NCI-H345 treated with DMSO at 0.1 percent for 48 hours (cell line): Measurements from ENCODE around the gene MCRS1.
"Not testable (repeated sequence)": the region's sequence is repeated elsewhere in the genome, so short reads cannot be mapped to it uniquely, and the experiment has no call there.

Experiments used
- DNase-seq: peaks from one replicate; lab custom pipeline; 2025; ENCODE audit not compliant: unreplicated experiment; lab: John Stamatoyannopoulos, UW

The MCRS1 gene, protein sequence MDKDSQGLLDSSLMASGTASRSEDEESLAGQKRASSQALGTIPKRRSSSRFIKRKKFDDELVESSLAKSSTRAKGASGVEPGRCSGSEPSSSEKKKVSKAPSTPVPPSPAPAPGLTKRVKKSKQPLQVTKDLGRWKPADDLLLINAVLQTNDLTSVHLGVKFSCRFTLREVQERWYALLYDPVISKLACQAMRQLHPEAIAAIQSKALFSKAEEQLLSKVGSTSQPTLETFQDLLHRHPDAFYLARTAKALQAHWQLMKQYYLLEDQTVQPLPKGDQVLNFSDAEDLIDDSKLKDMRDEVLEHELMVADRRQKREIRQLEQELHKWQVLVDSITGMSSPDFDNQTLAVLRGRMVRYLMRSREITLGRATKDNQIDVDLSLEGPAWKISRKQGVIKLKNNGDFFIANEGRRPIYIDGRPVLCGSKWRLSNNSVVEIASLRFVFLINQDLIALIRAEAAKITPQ

GRCh38 chr12:49567611-49568441, at the start of gene MCRS1:
Gene MCRS1 (minus strand): TSS chr12:49568142. CDS start chr12:49566731, 1,411 bp downstream.
- peak; percentile 12 for DNase-seq

DNA sequence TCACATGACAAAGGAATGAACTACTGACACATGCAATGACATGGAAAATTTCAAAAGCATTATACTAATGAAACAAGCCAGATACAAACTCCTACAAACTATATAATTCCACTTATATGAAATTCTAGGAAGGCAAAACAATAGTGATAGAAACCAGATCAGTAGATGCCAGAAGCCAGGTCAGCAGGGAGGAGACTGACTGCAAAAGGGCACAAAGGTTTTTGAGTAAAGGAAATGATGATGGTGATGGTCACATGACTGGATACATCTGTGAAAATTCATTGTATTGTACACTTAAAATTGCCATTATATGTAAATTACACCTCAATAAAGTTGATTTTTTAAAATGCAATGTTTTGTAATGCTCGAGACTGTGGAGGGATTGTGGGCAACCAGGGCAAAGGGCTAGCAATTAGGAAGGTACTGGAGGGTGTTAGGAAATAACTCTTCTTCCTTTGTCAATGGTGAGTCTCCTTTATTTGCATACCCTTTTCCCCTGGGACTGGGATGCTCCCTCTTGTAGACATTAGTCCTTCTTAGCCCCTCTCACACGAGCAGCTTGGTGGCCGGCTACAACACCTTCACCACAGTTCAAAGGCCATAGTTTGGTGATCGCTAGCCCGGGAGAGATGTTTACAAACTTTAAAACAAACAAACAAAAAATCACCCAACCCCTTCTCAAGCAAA, 48.7 kb upstream of the MCRS1 start:
- no peak for DNase-seq

- DNase-seq: no peak
Measured at GRCh38 chr12:49615725-49616124, 47.8 kb upstream of the MCRS1 start.

DNA sequence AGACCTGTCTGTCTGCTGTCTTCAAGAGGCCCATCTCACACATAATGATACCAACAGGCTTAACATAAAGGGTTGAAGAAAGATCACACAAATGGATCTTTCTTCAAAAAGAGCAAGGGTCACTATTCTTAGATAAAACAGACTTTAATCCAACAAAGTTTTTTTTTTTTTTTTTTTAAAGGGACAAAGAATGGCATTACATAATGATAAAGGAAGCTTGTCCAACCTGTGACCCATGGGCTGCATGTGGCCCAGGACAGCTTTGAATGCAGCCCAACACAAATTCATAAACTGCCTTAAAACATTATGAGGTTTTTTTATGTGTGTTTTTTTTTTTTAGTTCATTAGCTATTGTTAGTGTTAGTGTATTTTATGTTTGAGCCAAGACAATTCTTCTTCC, 44.3 kb upstream of the MCRS1 start:
- no peak for DNase-seq

DNA sequence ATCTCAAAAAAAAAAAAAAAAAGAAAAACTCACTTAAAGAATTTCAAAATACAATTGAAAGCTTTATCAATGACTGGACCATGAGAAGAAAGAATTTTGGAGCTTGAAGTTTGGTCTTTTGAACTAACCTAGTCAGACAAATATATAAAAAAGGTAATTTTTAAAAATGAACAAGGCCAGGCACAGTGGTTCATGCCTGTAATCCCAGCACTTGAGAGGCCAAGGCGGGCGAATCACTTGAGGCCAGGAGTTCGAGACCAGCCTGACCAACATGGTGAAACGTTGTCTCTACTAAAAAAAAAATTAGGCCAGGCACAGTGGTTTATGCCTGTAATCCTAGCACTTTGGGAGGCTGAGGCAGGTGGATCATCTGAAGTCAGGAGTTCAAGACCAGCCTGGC, 42.8 kb upstream of the MCRS1 start:
- DNase-seq: not testable (repeated sequence)

DNA sequence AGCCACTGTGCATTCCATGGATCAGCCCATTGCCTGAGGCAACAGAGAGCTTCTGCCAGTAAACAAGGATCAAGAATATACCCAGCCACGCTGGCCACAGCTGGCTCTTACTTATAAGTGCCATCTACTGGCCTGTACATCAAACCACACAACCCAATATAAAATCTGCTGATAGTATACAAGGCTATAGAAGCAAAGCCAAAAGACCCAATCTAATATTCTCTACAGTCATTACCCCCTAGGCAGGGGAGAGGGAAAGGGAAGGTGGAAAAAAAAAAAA, 41.9 kb upstream of the MCRS1 start:
- no peak for DNase-seq

DNA sequence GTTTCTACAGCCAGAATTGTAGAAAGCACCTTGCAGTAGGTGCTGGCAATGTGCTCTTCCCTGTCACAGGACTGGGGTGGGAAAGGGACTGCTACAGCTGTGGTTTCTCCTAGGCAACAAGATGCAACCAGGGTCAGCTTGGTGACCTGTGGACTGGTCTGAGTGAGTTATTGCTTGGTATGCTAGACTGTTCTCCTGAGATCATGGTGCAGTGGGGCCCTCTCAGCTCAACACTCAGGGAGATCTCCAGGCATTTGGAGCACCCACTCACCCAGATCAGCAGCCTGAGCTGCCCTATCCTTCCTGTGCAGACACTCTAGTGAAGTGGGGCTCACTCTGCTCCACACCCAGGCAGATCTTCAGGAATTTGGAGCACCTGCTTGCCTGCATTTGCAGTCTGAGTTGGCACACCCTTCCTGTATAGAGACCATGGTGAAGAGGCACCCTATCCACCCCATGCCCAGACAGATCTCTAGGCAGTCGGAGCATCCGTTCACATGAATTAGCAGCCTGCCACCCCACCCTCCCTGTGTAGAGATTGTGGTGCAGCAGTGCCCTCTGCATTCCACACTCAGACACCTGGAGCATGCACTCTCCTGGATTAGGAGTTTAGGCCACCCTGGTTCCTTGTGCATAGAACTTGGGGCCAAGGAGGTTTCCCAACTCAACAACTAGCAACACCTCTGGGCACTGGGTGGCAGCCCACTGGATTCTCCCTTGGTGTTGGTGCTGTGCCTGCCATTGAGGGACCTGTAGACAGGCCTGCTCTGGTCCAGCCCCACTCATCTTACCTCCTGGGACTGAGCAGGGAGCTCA, 41.3 kb upstream of the MCRS1 start:
- DNase-seq: no peak

DNA sequence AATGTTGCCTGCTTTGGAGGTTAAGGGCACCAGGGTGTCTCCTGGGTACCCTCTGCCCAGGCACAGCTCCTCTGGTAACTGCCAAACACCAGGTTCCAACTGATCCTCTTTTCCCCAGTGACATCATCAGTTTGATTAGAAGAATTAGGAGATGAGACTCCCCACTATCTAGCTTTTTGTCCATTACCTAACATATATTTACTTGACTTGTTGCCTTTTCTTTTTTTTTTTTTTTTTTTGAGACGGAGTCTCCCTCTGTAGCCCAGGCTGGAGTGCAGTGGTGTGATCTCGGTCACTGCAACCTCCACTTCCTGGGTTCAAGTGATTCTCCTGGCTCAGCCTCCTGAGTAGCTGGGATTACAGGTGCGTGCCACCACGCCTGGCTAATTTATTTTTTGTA, 37.6 kb upstream of the MCRS1 start, which contains the start of gene FAM186B:
Gene FAM186B, minus strand, starts transcription at position 101 of the 400 bp plus-strand sequence. CDS start 162 bp downstream, outside the sequence.
- DNase-seq: not testable (repeated sequence)

DNA sequence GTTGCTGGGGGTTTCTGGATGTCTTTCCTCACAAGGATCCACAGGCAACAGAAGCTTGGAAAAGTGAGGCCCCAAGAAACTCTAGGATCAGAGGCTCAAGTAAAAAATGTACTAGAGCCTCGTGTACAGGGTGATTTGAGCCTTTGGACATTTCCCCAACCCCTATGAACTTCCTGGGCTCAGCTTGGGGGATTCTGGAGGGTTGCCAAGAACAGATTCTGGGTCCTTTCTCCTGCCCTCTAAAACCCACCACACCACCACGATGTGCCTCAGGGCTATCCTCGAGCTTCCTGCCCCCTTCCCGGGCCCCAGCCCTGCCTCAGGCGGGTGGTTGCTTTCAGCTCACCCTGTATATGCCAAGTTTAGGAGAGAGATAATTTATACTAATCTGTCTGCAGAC, 36.9 kb upstream of the MCRS1 start:
- no peak for DNase-seq

DNA sequence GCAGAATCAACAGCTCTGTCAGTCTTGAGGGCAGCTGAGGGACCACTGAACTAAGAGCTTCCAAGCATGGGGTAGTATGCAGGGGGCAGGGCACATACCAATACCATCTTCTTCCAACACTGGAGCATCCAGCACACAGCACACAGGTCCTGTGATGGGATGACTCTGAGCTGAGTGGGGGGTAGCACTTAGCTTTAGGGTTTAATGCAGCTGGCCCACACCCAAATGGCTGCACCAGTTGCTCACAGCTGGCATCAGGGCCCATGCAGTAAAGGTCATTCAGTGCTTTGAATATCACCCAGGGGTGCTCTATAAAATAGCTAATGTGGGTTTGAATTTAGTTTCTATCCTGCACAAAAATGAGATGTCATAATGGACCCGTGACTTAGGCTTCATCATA, 35.8 kb upstream of the MCRS1 start:
- no peak for DNase-seq

GRCh38 chr12:49599961-49600360, 32.0 kb upstream of the MCRS1 start:
- DNase-seq: no peak

DNA sequence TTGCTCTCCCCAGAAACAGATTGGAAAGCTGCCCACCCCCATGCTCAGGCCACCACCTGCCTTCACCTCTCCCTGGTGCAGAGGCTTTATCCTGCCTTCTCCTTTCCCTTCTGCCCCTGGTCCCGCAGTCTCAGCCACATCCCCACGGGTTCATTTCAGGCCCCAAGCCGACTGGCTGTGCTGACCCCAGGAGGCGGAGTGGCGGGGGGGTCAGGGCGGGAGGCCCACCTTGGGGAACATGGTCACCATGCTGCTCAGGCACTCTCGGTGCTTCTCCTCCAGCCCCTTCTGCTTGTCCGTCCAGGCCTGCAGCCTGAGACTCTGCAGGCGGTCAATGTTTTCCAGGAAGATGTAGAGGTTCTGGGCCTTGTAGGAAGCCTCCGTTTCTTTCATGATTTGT, 30.6 kb upstream of the MCRS1 start:
- no peak for DNase-seq

DNA sequence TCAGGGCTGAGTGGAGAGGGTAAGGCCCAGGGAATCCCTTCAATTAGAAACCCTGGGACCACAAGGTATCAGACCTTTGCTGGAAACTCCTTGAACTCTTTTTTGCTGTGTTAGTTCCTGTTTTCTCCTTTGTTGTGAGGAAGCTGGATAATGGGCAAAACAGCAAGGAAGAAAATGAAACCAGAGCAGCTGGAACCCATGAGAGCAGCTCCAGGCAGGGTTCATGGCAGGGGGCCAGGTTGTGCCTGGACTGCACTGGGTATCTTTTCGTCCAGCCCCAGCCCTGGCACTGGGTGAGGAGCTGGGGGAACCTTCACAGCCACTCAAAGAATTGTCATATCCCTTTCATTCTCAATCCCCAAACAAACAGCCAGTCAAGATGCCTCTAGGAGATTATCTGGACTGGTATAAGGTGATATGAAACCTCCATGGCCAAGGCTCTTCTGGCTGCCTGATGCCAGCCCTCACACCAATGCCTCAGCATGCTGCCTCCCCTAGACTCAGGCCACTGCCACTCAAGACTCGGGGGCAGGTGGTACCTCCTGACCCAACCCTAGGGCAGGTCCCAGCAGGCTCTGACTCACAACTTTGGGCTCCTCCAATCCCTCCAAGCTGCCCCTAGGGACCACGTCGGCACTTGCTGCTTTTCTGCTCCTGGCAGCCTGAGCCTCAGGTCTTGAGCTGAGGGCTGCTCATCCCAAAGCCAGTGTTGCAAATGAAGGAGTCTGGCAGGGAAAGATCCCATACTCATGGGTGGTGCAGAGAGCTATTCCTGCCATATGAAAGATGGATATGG, 21.0 kb upstream of the MCRS1 start:
- DNase-seq: no peak

DNA sequence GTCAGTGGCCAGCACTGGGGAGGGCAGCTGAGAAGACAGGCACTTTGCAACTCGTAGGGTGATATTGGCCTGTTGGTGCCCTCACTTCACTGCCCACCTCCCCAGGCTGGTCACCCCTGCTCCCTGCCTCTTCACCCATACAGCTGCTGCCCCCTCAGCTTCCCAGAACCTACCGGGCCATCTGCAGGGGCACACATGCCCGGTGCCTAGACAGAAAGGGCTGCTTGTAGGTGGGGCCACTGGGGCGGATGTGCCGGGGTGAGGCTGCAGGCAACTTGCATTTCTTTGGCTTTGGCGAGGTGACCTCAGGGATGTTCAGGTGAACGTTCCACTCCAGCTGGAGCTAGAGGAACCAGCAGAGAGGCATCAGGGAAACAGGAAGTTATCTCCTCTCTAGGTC, 20.3 kb upstream of the MCRS1 start:
- DNase-seq: no peak

DNA sequence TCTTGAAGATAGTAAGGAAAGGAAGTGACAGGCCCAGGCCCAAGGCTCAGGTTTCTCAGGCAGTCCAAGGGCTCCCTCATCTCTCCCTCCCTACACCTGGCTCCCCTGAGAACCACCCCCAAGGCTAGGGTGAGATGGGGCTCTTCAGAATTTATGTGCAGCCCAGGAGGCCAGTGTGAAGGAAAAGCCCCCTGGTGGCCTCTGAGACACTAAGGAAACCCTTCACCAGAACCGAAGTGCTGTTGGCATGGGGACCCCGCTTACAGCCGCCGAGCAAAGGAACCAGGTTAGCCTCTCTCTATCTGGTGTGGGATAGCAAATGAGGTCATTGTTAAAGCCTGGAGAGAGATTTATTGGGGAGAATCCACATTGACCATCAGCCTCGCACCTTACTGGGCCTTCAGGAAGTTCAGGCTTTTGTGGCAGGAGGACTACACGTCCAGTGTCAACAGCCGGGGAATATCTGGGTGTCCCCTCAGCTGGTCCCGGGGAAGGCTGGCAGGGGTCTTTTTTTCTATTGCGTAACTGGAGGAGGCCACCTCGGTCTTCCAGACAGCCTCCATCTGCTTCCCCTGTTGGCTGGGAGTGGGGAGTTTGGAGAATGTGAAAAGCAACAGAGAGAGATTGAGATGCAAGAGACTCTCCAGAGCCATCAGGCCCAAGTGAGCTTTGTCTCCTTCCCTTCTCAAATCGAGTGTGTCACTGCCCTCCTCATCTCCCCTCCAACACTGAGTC, 19.4 kb upstream of the MCRS1 start:
- no peak for DNase-seq

GRCh38 chr12:49585477-49586459, 17.8 kb upstream of the MCRS1 start:
- no peak for DNase-seq

- no peak for DNase-seq
Measured at GRCh38 chr12:49584591-49584990, 16.6 kb upstream of the MCRS1 start.
